RWPE2 (cell line): ENCODE data around the gene KRT2.

Experiments used
- ATAC-seq: fragments of 200-7000 bp; cut with Tn5 transposase; 3 replicates; pipeline ENCODE4 v1.9.1; 2021; ENCODE audit warnings: low read depth
- DNase-seq: peaks from one replicate; pipeline ENCODE4 v3.0.0-alpha.2; 2020; ENCODE audit warnings: low spot score
- H3K27ac ChIP-seq: fragments of 450-650 bp; 2 replicates; pipeline ENCODE4 v1.5.1; 2017; ENCODE audit warnings: mild to moderate bottlenecking; ENCODE audit not compliant: poor library complexity, severe bottlenecking
- H3K27me3 ChIP-seq: fragments of 250-450 bp; sonication (Bioruptor Pico); 2 replicates; pipeline ENCODE4 v1.5.1; 2021; ENCODE audit warnings: mild to moderate bottlenecking, moderate library complexity; ENCODE audit not compliant: insufficient read depth, poor library complexity, severe bottlenecking
- H3K36me3 ChIP-seq: fragments of 250-450 bp; sonication (Bioruptor Pico); 2 replicates; pipeline ENCODE4 v1.5.1; 2020; ENCODE audit warnings: low read depth, mild to moderate bottlenecking, moderate library complexity
- H3K4me1 ChIP-seq: fragments of 250-450 bp; sonication (Bioruptor Pico); 2 replicates; pipeline ENCODE4 v1.5.1; 2021; ENCODE audit warnings: mild to moderate bottlenecking, moderate library complexity; ENCODE audit not compliant: insufficient read depth, poor library complexity, severe bottlenecking
- H3K4me3 ChIP-seq: fragments of 250-450 bp; sonication (Bioruptor Pico); 2 replicates; pipeline ENCODE4 v1.5.1; 2021; ENCODE audit warnings: mild to moderate bottlenecking, moderate library complexity; ENCODE audit not compliant: severe bottlenecking
- H3K9me3 ChIP-seq: fragments of 250-450 bp; sonication (Bioruptor Pico); 2 replicates; pipeline ENCODE4 v1.5.1; 2021; ENCODE audit warnings: mild to moderate bottlenecking, moderate library complexity; ENCODE audit not compliant: severe bottlenecking
- TF ChIP-seq, protein P1 (sequence below): fragments of 450-650 bp; IDR thresholded peaks from one replicate; pipeline ENCODE4 v1.5.1; 2017; ENCODE audit warnings: mild to moderate bottlenecking, moderate library complexity; ENCODE audit not compliant: poor library complexity, severe bottlenecking

KRT2 gene

GRCh38 chr12:52686063-52686462, 34.1 kb upstream of the KRT2 start:
- Histone ChIP-seq H3K27me3 (no peaks in the 10 kb centered on the region), H3K4me1 (peaks cover 7% of the 10 kb centered on the region), H3K9me3 (no peaks in the 10 kb centered on the region), H3K4me3 (no peak overlapping the region), H3K36me3 (no peaks in the 10 kb centered on the region), H3K27ac (no peak overlapping the region)
- ATAC-seq (no peak), DNase-seq (no peak)
- TF ChIP-seq, protein P1, sequence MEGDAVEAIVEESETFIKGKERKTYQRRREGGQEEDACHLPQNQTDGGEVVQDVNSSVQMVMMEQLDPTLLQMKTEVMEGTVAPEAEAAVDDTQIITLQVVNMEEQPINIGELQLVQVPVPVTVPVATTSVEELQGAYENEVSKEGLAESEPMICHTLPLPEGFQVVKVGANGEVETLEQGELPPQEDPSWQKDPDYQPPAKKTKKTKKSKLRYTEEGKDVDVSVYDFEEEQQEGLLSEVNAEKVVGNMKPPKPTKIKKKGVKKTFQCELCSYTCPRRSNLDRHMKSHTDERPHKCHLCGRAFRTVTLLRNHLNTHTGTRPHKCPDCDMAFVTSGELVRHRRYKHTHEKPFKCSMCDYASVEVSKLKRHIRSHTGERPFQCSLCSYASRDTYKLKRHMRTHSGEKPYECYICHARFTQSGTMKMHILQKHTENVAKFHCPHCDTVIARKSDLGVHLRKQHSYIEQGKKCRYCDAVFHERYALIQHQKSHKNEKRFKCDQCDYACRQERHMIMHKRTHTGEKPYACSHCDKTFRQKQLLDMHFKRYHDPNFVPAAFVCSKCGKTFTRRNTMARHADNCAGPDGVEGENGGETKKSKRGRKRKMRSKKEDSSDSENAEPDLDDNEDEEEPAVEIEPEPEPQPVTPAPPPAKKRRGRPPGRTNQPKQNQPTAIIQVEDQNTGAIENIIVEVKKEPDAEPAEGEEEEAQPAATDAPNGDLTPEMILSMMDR, result no peak

DNA sequence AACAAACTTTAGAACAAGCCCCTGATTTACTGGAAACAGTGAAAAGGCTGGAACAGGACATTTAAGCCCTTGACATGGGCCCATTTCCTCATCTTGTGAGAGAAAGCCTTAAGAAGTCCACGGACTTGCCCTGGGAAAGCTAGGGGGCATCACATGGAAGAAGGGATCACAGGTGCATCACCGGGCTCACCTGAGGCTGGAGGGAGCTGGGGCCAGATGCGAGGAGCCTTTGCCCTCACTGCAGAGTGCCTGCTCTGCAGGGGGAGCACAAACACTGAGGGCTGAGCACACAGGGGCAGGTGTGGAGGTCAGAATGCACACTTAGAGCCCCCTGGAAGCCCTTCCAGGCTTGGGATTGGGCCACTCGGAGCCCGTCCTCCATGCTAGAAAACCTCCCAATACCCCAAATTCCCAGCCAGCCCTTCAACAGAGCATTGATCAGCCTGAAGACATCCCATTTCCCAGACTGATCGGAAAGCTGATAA, 33.4 kb upstream of the KRT2 start:
- ATAC-seq, result no peak
- Histone ChIP-seq H3K36me3 (no peaks in the 10 kb centered on the region), H3K27me3 (no peaks in the 10 kb centered on the region), H3K4me3 (no peak overlapping the region), H3K9me3 (no peaks in the 10 kb centered on the region), H3K27ac (no peak overlapping the region), H3K4me1 (peaks cover 7% of the 10 kb centered on the region)
- TF ChIP-seq, protein P1, result no peak
- no peak for DNase-seq

- DNase-seq (no peak), ATAC-seq (no peak)
- Histone ChIP-seq H3K27ac (no peak overlapping the region), H3K36me3 (no peaks in the 10 kb centered on the region), H3K9me3 (no peaks in the 10 kb centered on the region), H3K4me1 (peaks cover 7% of the 10 kb centered on the region), H3K4me3 (no peak overlapping the region), H3K27me3 (no peaks in the 10 kb centered on the region)
- TF ChIP-seq, protein P1, result no peak
Observed at GRCh38 chr12:52684431-52684830, 32.4 kb upstream of the KRT2 start.

DNA sequence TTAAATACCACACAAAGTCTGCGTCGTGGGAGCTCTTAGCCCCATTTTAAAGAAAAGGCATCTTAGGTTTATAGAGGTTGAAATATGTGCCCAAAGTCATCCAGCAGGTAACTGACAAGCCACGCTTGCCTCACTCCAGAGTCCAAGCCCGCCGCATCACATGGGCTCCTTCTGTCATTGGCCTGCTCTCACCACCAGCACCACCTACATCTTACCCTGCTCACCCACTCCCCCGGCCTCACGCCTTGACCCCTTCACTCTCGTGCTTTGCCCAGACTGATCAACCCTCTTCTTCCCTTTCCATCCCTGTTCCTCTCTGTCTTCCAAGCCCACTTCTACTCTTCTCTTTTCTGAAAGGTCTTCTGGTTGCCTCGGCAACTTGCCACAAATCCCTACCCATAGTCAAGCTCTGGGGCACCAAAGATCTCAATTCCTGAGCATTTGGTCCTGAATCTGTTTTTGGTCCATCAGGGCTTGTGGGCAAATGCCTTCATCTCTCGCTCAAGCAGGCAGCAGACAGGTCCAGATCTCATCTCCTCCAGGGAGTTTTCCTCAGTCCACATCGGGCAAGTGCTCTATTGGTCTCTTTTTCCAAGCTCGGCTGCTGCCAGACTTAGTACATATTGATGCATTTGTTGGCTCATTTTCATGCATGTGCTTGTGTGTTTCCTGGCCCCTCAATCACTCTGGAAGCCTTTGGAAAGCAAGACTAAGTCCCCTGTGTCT, 31.7 kb upstream of the KRT2 start:
- H3K36me3 ChIP-seq, result no peaks in the 10 kb centered on the region
- H3K4me3 ChIP-seq, result no peak overlapping the region
- H3K9me3 ChIP-seq, result no peaks in the 10 kb centered on the region
- H3K27me3 ChIP-seq, result no peaks in the 10 kb centered on the region
- TF ChIP-seq, protein P1, result no peak
- no peak for DNase-seq
- no peak for ATAC-seq
- H3K27ac ChIP-seq, result no peak overlapping the region
- peaks cover 7% of the 10 kb centered on the region for H3K4me1 ChIP-seq

GRCh38 chr12:52682938-52683574, 31.0 kb upstream of the KRT2 start:
- Histone ChIP-seq H3K4me1 (peaks cover 6% of the 10 kb centered on the region), H3K36me3 (no peaks in the 10 kb centered on the region), H3K27me3 (no peaks in the 10 kb centered on the region), H3K27ac (no peak overlapping the region), H3K9me3 (no peaks in the 10 kb centered on the region), H3K4me3 (no peak overlapping the region)
- TF ChIP-seq, protein P1, result no peak
- ATAC-seq, result no peak
- DNase-seq, result no peak
